ENCODE data around the gene FBXL7. TPM values are rescaled to one million over a fixed set of nuclear protein-coding genes. Genes with fewer than 3 reads are reported as not detected.

The FBXL7 gene
- total RNA-seq, 1 experiment from 2014 or later = not detected

DNA sequence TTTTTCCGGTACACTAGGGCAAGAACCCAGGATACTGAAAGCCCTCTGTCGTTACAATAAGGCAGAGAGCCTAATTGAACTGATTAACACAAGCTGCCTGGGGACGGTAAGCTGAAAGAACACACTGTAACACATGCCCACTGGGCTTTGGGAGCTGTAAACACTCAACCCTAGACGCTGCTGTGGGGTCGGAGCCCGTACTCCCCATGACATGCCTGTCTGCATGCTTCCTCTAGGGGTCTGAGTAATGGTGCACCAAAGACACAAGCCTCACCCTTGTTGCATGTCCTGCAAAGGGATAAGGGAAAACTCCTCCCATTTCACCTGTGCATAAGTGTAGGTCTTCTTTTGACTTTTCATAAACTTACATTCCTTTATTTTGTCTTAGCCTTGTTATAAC, 194.0 kb downstream of the FBXL7 start:
- CTCF ChIA-PET = no interaction called here
- no peaks in the 10 kb centered on the region for H3K9me3 ChIP-seq (ENCODE audit: control insufficient read depth, insufficient read depth, low read depth, low read length)
- DNase-seq (ENCODE audit: low read depth, low spot score) (no peak), ATAC-seq (no peak)
- no TSS peak for BruUV-seq (replicated peaks)
- H3K4me1 ChIP-seq (ENCODE audit: control insufficient read depth, insufficient read depth, low read length) = no peaks in the 10 kb centered on the region
- in situ Hi-C loops (cut with HindIII; ENCODE audit: low pct_unique_long_range_greater_than_20kb, low sequenced_read_pairs) (no loop called here), intact Hi-C loops (cut with micrococcal nuclease; ENCODE audit: unreplicated experiment) (no loop called here)
- no peak overlapping the region for H3K4me3 ChIP-seq (ENCODE audit: low read depth in 2 of 2, low read length in 2 of 2)
- no peaks in the 10 kb centered on the region for H3K36me3 ChIP-seq (ENCODE audit: control insufficient read depth, insufficient read depth, low read length)
- no peaks in the 10 kb centered on the region for H3K27me3 ChIP-seq (ENCODE audit: control insufficient read depth, insufficient read depth, low read length)
- POLR2A ChIA-PET = no interaction called here
- TF ChIP-seq SIN3A (IDR thresholded peaks at IDR 0.05; ENCODE audit: borderline replicate concordance, insufficient read depth, low read depth, low read length) (no peak), POLR2AphosphoS5 (IDR thresholded peaks at IDR 0.05; ENCODE audit: low read depth, low read length) (no peak), TCF7L2 (IDR thresholded peaks at IDR 0.05; ENCODE audit: low read depth, low read length) (no peak)
- TF ChIP-seq, protein P1, sequence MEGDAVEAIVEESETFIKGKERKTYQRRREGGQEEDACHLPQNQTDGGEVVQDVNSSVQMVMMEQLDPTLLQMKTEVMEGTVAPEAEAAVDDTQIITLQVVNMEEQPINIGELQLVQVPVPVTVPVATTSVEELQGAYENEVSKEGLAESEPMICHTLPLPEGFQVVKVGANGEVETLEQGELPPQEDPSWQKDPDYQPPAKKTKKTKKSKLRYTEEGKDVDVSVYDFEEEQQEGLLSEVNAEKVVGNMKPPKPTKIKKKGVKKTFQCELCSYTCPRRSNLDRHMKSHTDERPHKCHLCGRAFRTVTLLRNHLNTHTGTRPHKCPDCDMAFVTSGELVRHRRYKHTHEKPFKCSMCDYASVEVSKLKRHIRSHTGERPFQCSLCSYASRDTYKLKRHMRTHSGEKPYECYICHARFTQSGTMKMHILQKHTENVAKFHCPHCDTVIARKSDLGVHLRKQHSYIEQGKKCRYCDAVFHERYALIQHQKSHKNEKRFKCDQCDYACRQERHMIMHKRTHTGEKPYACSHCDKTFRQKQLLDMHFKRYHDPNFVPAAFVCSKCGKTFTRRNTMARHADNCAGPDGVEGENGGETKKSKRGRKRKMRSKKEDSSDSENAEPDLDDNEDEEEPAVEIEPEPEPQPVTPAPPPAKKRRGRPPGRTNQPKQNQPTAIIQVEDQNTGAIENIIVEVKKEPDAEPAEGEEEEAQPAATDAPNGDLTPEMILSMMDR (IDR thresholded peaks at IDR 0.05) = no peak
- TF ChIP-seq, protein P2, sequence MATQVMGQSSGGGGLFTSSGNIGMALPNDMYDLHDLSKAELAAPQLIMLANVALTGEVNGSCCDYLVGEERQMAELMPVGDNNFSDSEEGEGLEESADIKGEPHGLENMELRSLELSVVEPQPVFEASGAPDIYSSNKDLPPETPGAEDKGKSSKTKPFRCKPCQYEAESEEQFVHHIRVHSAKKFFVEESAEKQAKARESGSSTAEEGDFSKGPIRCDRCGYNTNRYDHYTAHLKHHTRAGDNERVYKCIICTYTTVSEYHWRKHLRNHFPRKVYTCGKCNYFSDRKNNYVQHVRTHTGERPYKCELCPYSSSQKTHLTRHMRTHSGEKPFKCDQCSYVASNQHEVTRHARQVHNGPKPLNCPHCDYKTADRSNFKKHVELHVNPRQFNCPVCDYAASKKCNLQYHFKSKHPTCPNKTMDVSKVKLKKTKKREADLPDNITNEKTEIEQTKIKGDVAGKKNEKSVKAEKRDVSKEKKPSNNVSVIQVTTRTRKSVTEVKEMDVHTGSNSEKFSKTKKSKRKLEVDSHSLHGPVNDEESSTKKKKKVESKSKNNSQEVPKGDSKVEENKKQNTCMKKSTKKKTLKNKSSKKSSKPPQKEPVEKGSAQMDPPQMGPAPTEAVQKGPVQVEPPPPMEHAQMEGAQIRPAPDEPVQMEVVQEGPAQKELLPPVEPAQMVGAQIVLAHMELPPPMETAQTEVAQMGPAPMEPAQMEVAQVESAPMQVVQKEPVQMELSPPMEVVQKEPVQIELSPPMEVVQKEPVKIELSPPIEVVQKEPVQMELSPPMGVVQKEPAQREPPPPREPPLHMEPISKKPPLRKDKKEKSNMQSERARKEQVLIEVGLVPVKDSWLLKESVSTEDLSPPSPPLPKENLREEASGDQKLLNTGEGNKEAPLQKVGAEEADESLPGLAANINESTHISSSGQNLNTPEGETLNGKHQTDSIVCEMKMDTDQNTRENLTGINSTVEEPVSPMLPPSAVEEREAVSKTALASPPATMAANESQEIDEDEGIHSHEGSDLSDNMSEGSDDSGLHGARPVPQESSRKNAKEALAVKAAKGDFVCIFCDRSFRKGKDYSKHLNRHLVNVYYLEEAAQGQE (IDR thresholded peaks at IDR 0.05; ENCODE audit: insufficient read depth in 1 of 2, low read depth in 2 of 2, low read length in 1 of 2) = no peak
- H3K27ac ChIP-seq (ENCODE audit: low read length) = no peak overlapping the region

DNA sequence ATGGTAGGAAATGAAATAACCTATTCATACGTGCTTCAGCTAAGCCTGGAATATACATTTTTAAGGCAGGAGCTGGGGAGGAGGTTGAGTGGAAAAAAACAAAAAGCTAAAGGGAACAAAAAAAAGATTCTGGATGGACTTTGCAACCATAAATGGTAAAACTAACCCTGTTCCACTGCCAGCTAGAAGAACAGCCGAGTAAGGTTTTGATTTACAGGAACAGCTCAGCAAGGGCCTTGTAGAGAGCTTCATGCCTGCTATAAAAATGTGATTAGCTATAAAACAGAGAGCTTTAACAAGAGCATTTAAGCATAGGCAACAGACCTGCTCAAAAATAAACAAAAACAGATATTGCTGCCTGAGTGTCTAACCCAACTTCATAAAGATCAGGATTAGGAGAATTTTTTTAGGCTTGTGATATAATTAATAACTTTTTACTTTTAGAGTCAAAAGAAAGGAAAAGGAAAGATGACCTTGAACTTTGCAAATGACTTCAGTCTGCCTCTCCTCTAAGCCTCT, 194.8 kb downstream of the FBXL7 start:
- Histone ChIP-seq H3K36me3 (ENCODE audit: control insufficient read depth, insufficient read depth, low read length) (no peaks in the 10 kb centered on the region), H3K4me3 (ENCODE audit: low read depth in 2 of 2, low read length in 2 of 2) (no peak overlapping the region), H3K9me3 (ENCODE audit: control insufficient read depth, insufficient read depth, low read depth, low read length) (no peaks in the 10 kb centered on the region), H3K4me1 (ENCODE audit: control insufficient read depth, insufficient read depth, low read length) (no peaks in the 10 kb centered on the region), H3K27ac (ENCODE audit: low read length) (no peak overlapping the region), H3K27me3 (ENCODE audit: control insufficient read depth, insufficient read depth, low read length) (no peaks in the 10 kb centered on the region)
- ATAC-seq (no peak), DNase-seq (ENCODE audit: low read depth, low spot score) (no peak)
- TF ChIP-seq, protein P2 (IDR thresholded peaks at IDR 0.05; ENCODE audit: insufficient read depth in 1 of 2, low read depth in 2 of 2, low read length in 1 of 2) = no peak
- no peak for TF ChIP-seq POLR2AphosphoS5 (IDR thresholded peaks at IDR 0.05; ENCODE audit: low read depth, low read length)
- no peak for TF ChIP-seq TCF7L2 (IDR thresholded peaks at IDR 0.05; ENCODE audit: low read depth, low read length)
- no peak for TF ChIP-seq SIN3A (IDR thresholded peaks at IDR 0.05; ENCODE audit: borderline replicate concordance, insufficient read depth, low read depth, low read length)
- TF ChIP-seq, protein P1 (IDR thresholded peaks at IDR 0.05) = no peak
- no TSS peak for BruUV-seq (replicated peaks)
- ChIA-PET POLR2A (no interaction called here), CTCF (no interaction called here)
- intact Hi-C loops (cut with micrococcal nuclease; ENCODE audit: unreplicated experiment) (no loop called here), in situ Hi-C loops (cut with HindIII; ENCODE audit: low pct_unique_long_range_greater_than_20kb, low sequenced_read_pairs) (no loop called here)

Data from Panc1 (cell line).